GM12892 (cell line): ENCODE measurements around the gene CCDC112. TPM values are rescaled to one million over a fixed set of nuclear protein-coding genes. Genes with fewer than 3 reads are reported as not detected.
A peak's percentile ranks its signal among the peaks of the same experiment; 100 is the strongest.

Experiments used
- DNase-seq: peaks from one replicate; pipeline ENCODE4 v3.0.0; 2011; ENCODE audit not compliant: insufficient read length
- FAIRE-seq: peaks from 2 replicates; lab custom pipeline; 2011; peaks lifted over from hg19 to GRCh38; lab: Jason Lieb, UNC
- POLR2A ChIP-seq: IDR thresholded peaks from 2 replicates; pipeline ENCODE4 v1.6.1; 2011; ENCODE audit warnings: low read depth, low read length, control low read depth
- POLR2AphosphoS5 ChIP-seq: IDR thresholded peaks from 2 replicates; pipeline ENCODE4 v1.6.1; 2011; ENCODE audit warnings: low read depth, low read length, control low read depth
- TAF1 ChIP-seq: IDR thresholded peaks from 2 replicates; pipeline ENCODE4 v1.6.1; 2011; ENCODE audit warnings: low read depth, mild to moderate bottlenecking, control low read depth, low read length, borderline replicate concordance
- polyA plus RNA-seq: library from polyadenylated mRNA; unstranded; fragments of >200 nt; gene quantifications from one replicate; pipeline ENCODE4 v1.2.1, GENCODE V29; 2012; ENCODE audit warnings: missing spikeins, inconsistent platforms; ENCODE audit not compliant: missing spikeins

CCDC112 gene, protein sequence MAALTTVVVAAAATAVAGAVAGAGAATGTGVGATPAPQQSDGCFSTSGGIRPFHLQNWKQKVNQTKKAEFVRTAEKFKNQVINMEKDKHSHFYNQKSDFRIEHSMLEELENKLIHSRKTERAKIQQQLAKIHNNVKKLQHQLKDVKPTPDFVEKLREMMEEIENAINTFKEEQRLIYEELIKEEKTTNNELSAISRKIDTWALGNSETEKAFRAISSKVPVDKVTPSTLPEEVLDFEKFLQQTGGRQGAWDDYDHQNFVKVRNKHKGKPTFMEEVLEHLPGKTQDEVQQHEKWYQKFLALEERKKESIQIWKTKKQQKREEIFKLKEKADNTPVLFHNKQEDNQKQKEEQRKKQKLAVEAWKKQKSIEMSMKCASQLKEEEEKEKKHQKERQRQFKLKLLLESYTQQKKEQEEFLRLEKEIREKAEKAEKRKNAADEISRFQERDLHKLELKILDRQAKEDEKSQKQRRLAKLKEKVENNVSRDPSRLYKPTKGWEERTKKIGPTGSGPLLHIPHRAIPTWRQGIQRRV
- 5.0 TPM for polyA plus RNA-seq

DNA sequence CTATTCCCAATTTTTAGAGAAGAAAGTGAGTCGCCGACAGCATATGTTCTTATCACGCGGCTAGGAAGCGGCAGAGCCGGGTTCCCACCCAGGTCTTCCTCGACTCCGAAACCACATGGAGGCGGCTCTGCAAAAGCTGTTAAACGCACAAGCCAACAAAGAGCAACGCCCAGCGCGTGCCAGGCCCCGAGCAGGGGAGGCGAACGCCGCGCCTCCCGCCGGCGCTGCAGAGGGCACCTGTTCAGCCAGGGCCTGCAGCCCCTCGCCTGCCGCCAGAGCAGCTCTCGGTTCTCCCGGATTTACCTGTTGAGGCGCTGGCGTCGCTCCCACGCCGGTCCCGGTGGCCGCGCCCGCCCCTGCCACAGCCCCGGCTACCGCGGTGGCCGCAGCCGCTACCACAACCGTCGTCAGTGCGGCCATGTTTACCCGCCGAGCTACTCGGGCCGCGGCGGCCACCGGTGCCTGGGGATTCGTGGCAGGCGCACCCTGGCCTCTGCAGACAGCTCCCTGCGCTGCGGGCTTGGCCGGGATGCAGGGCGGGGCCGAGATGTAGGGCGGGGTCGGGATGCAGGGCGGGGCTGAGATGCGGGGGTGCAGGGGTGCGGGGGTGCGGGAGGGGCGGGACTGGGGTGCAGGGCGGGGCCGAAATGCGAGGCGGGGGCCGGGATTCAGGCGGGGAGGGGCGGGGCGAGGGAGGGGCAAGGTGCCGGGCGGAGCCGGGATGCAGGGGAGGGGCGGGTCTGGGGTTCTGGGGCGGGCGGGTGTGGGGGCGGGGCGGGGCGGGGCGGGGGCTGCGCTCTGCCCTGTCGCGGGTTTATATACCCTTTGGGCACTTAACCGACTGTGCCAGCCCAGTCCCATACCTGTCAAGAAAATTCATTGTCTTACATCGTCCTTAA, at the start of gene CCDC112:
CCDC112 (minus strand) TSS at position 531 of the 899 bp plus-strand sequence; CDS start at position 420, 111 bp downstream.
- peak; percentile 20; the same call in 1 of the 2 replicates for TF ChIP-seq POLR2A
- TF ChIP-seq POLR2AphosphoS5, result no peak
- TF ChIP-seq TAF1, result no peak
- peak; percentile 96 for FAIRE-seq

DNA sequence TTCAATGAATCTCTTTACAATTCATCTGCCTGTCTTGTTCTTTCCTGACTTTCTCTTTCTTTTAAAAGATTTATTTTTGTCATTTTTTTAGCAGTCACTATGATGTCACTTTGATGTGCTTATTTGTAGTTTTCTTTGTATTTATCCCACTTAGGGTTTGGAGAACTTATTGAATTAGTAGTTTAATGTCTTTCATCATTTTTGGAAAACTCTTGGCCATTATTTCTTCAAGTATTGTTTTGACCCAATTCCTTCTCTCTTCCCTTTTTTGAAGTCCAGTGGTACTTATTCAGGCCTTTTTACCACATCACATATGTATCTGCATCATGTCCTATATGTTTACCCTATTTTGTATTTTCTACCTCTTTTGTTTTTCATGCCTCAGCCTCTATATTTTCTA, 48.9 kb upstream of the CCDC112 start:
- DNase-seq, result no peak
- peak; percentile 14 for FAIRE-seq
- TF ChIP-seq POLR2A (no peak), TAF1 (no peak), POLR2AphosphoS5 (no peak)

More for the DNA sequence above, at the start of gene CCDC112:
- DNase-seq, result peak; percentile 62

DNA sequence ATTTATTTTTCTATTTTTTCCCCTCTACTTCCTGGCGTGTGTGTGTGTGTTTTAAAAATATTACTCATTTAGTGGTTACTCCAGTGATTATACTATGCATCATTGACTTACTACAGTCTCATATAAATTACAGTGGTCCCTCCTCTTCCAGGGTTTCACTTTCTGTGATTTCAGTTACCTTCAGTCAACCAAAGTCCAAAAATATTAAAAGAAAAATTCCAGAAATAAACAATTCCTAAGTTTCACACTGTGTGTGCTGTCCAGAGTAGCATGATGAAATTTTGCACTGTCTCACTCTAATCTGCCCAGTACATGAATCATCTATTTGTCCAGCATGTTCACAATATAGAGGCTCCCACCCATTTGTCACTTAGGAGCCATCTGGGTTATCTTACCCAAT, 47.4 kb upstream of the CCDC112 start:
- no peak for TF ChIP-seq TAF1
- TF ChIP-seq POLR2A, result no peak
- no peak for TF ChIP-seq POLR2AphosphoS5
- FAIRE-seq, result no peak
- no peak for DNase-seq

DNA sequence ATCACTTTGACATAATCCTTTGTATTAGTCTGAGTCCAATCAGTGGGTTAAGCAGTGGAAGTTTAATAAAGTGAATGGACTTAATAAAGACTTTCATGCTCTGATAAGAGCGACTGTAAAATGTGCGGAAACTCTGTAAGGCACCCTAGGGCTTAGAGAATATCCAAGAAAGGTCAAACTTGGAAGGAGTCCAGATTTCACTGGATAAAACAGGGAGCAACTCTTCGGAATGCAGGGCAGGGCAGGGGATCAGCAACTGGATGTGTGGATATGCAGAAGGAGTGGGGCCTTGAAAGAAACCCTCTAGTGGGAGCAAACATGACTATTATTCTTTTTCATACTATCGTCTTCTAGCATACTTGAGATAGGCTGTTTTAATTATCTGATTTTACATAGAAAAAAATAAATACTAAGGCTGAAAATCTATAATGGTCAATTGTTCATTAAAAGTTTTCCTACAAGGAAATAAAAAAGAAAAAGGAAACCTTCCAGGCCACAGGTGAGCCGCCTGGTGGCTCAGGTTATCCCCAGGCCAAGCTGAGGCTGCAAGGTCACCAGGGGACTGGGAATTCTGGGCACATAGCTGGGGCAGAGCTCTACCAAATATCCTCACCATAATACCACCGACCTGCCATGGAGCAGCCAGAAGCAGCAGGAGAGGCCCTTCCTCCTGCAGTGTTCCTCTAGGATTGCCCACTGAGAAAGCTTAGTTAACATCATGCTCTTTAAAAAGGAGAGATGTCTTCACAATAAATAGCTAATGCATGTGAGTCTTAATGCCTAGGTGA, 46.3 kb upstream of the CCDC112 start:
- no peak for TF ChIP-seq TAF1
- TF ChIP-seq POLR2AphosphoS5, result no peak
- TF ChIP-seq POLR2A, result no peak
- FAIRE-seq (no peak), DNase-seq (no peak)

DNA sequence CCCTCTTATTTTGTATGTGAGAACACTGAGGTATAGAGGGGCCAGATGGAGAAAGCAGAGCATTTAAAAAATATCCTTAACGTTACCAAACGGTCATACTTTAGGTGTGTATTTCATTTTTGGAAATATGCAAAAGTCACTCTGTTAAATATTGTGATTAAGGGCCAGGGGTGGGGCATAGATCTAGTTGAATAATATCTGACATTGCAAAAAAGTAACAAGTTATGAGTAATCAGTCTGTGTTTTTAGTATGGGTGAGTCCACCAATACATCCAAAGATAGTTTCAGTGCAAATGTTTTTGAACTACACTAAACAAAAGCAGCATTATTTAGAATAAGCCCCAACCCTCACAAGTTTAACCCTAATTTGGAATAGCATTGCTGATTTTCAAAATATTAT, 45.3 kb upstream of the CCDC112 start:
- FAIRE-seq, result no peak
- no peak for TF ChIP-seq TAF1
- no peak for TF ChIP-seq POLR2A
- TF ChIP-seq POLR2AphosphoS5, result no peak
- DNase-seq, result no peak

DNA sequence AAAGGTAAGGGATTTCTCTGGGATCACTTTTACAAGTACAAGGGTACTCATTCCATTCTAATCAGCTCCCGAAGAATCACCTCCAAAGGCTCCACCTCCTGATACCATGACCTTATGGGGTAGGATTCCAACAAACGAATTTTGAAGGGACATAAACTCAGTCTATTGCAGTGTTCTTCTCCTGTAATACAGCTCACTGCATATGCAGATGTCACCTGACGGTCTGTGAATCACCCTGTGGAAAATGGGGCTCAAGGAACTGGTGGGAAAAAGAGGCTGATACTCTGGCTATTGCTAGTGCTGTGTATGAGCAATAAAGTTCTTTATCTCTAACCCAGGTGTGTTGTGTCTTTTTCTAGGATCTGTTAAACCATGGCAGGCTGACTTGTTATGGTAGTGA, 42.4 kb upstream of the CCDC112 start:
- no peak for TF ChIP-seq POLR2AphosphoS5
- TF ChIP-seq TAF1, result no peak
- no peak for TF ChIP-seq POLR2A
- FAIRE-seq, result no peak
- no peak for DNase-seq

DNA sequence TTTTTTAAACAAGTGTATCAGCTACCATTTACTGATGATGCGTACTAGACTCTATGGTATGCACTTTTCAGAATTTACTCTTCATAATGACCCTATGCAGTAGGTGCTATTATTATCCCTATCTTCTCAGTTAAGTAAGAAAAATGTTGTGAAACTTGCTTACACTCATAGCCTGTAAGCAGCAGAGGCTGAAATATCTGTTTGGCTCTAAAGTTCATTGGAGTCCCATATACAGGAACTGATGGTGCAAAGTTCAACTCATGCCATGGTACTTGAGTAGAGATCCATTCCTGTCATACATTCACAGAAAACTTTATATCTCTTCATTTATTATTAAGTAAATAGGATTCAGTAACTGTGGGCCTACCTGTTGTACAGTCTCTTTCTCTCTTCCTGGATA, 41.4 kb upstream of the CCDC112 start:
- no peak for TF ChIP-seq POLR2AphosphoS5
- DNase-seq (no peak), FAIRE-seq (no peak)

DNA sequence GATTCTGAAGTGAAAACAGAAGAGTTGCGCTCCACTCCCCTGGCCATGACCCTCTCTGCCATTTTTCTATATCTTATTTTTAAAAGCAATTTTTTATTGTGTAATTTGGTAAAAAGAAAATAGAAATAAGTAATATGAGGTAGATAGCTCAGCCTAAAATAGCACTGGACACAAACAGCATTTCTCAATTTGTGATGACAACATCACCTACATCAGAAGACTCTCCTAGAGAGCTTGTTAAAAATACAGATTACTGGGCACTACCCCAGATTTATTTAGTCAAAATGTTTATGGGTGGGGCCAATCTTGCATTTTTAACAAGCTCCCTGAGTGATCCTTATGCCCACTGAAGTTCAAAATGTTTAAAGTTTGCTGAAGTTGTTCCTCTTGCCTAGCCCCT, 40.5 kb upstream of the CCDC112 start:
- TF ChIP-seq POLR2AphosphoS5 (no peak), TAF1 (no peak)
- DNase-seq (no peak), FAIRE-seq (no peak)

DNA sequence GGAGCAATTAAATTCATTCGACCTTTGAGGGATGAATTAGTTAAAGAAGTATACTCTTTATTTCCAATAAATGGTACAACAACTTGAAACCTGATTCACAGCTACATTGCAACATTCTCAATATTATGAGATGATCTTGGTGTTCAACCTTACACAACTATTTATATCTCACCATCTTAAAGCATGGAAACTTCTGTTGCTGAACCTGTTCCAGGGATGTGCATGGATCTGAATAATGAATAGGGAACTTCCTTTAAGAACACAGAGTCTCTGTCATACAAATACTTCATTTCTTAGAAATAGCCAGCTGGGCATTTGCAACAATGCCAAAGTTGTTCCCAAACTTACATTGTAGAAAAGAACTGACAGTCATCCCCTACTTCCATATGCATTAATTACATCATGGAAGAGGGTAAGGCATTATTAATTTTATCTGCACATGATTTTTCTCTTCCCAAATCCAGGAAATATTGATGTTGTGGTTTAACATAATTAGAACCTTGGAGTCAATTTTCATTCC, 39.8 kb upstream of the CCDC112 start:
- no peak for FAIRE-seq
- DNase-seq, result no peak
- TF ChIP-seq POLR2A, result no peak
- TF ChIP-seq TAF1, result no peak
- TF ChIP-seq POLR2AphosphoS5, result no peak

DNA sequence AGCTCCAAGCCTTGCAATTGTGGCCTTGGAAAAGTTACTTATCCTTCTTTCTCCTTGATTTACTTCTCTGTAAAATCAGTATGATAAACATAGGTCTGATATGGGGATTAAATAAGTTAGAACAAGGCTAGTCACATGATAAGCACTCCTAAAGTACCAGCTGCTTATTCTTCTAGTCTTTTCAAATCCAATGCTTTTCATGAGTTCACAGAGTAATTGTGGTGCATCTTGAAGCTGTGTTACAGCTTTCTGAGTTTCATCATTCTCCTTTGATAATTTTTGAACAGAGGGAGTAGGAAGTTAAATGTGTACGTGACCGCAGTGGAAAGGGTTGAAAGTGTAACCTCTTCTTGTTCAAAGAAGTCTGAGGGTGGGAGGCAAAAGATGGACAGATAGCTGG, 38.8 kb upstream of the CCDC112 start:
- no peak for FAIRE-seq
- TF ChIP-seq TAF1 (no peak), POLR2AphosphoS5 (no peak), POLR2A (no peak)
- DNase-seq, result no peak

DNA sequence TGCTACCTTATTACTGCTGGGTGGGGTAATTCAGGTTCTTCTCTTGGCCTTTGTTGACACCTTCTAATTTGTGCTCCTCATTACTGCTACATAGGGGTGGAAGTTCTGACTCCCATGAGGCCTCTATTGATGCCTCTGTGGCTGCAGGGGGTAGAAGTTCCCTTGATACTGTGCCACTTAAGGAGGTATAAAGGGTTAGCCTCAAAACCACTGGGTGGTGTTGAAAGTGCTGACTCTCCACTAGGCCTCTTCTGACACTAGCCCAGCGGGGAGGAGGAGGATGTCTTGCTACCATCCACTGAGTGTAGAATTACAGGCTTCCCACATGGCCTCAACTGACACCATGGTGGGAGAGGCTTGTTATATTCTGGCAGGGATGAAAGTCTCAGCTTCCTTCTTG, 36.7 kb upstream of the CCDC112 start:
- no peak for DNase-seq
- TF ChIP-seq POLR2AphosphoS5 (no peak), POLR2A (no peak), TAF1 (no peak)
- no peak for FAIRE-seq
